H1 (cell line): ENCODE results near the gene TAS1R1. TPM values are rescaled to one million over a fixed set of nuclear protein-coding genes. Genes with fewer than 3 reads are reported as not detected.

Experiments
- CTCF ChIA-PET: fragments of 300-600 bp; sonication (Branson Sonifier 250); formaldehyde crosslinking; loops from one replicate; lab custom pipeline; 2021; ENCODE audit not compliant: partially characterized antibody; lab: Charles Lee
- POLR2A ChIA-PET: fragments of 300-600 bp; sonication (Branson Sonifier 250); formaldehyde crosslinking; loops from one replicate; lab custom pipeline; 2021; ENCODE audit warnings: inconsistent platforms; ENCODE audit not compliant: partially characterized antibody; lab: Charles Lee
- DNase-seq, 2 experiments: peaks; one replicate each; pipeline versions ENCODE4 v3.0.0 to v3.0.0-alpha.2; 2010 to 2022; ENCODE audit warnings: low spot score in 2 of 2, low read depth in 1 of 2, mixed read lengths in 1 of 2
- FAIRE-seq: peaks from 2 replicates; lab custom pipeline; 2011; peaks lifted over from hg19 to GRCh38; lab: Jason Lieb, UNC
- H2AFZ ChIP-seq: 2 replicates; pipeline ENCODE4 v1.8.1; 2012; ENCODE audit warnings: low read length, inconsistent platforms
- H2AK5ac ChIP-seq: 2 replicates; pipeline ENCODE4 v1.6.1; 2013; ENCODE audit warnings: low read depth, low read length
- H2BK120ac ChIP-seq: replicated peaks from 2 replicates; pipeline ENCODE3; 2013; ENCODE audit warnings: low read depth, low read length, inconsistent platforms
- H2BK12ac ChIP-seq: 2 replicates; pipeline ENCODE4 v1.6.1; 2013; ENCODE audit warnings: low read depth, low read length
- H2BK15ac ChIP-seq: 2 replicates; pipeline ENCODE4 v1.6.1; 2013; ENCODE audit warnings: low read length
- H2BK20ac ChIP-seq: 2 replicates; pipeline ENCODE4 v1.6.1; 2013; ENCODE audit warnings: low read length
- H2BK5ac ChIP-seq: 2 replicates; pipeline ENCODE4 v1.6.1; 2013; ENCODE audit warnings: low read depth, low read length
- H3K14ac ChIP-seq: 2 replicates; pipeline ENCODE4 v1.6.1; 2013; ENCODE audit warnings: inconsistent platforms; ENCODE audit not compliant: insufficient read length
- H3K18ac ChIP-seq: 2 replicates; pipeline ENCODE4 v1.6.1; 2013; ENCODE audit warnings: low read length; ENCODE audit errors: extremely low read depth
- H3K23ac ChIP-seq: 2 replicates; pipeline ENCODE4 v1.6.1; 2013; ENCODE audit warnings: inconsistent platforms; ENCODE audit not compliant: insufficient read length
- H3K23me2 ChIP-seq: 2 replicates; pipeline ENCODE4 v1.6.1; 2013; ENCODE audit warnings: low read depth, low read length
- H3K27ac ChIP-seq: 2 replicates; pipeline ENCODE4 v1.6.1; 2011; ENCODE audit warnings: low read depth, low read length, inconsistent platforms
- H3K27me3 ChIP-seq, 4 experiments: replicated peaks in 1 of 4; 1 replicate in 1 of 4; 2 replicates in 3 of 4; pipeline versions ENCODE4 v1.6.1 to v1.8.1; 2011 to 2013; ENCODE audit warnings: low read length in 3 of 4, mild to moderate bottlenecking in 3 of 4, inconsistent platforms in 2 of 4, mixed read lengths in 2 of 4, moderate library complexity in 1 of 4; ENCODE audit not compliant: control insufficient read depth in 3 of 4, insufficient read depth in 3 of 4; ENCODE audit errors: extremely low read depth in 1 of 4
- H3K36me3 ChIP-seq, 4 experiments: 2 replicates each; pipeline versions ENCODE4 v1.6.1 to v1.8.1; 2011 to 2013; ENCODE audit warnings: mild to moderate bottlenecking in 4 of 4, low read length in 3 of 4, moderate library complexity in 2 of 4, control low read depth in 1 of 4, inconsistent platforms in 1 of 4; ENCODE audit not compliant: insufficient read depth in 4 of 4, control insufficient read depth in 2 of 4
- H3K4ac ChIP-seq: replicated peaks from 2 replicates; pipeline ENCODE3; 2013; ENCODE audit warnings: low read length, low read depth, mixed read lengths, inconsistent platforms; ENCODE audit not compliant: insufficient read length
- H3K4me1 ChIP-seq, 4 experiments: replicated peaks in 1 of 4; 1 replicate in 1 of 4; 2 replicates in 3 of 4; pipeline versions ENCODE4 v1.6.1 to v1.8.1; 2011 to 2013; ENCODE audit warnings: low read length in 3 of 4, inconsistent platforms in 2 of 4, mixed read lengths in 1 of 4; ENCODE audit not compliant: insufficient read depth in 4 of 4, control insufficient read depth in 3 of 4
- H3K4me2 ChIP-seq, 2 experiments: 2 replicates each; pipeline versions ENCODE4 v1.6.1 to v1.8.1; 2011 to 2013; ENCODE audit warnings: low read depth in 2 of 2, low read length in 2 of 2, control low read depth in 1 of 2, inconsistent platforms in 1 of 2, mild to moderate bottlenecking in 1 of 2; ENCODE audit not compliant: insufficient read depth in 1 of 2
- H3K4me3 ChIP-seq, 4 experiments: fragments of 200-600, 300-600 bp in 1 of 4; sonication (generic), shearing (Covaris generic), sonication (Bioruptor Twin) in 1 of 4; 2 replicates each; pipeline versions ENCODE4 v1.5.1 to v1.8.1; 2011 to 2016; ENCODE audit warnings: low read length in 4 of 4, low read depth in 3 of 4, control low read depth in 2 of 4, inconsistent platforms in 2 of 4, mild to moderate bottlenecking in 2 of 4, mixed read lengths in 1 of 4, moderate library complexity in 1 of 4; ENCODE audit not compliant: insufficient read depth in 2 of 4; ENCODE audit errors: extremely low read depth in 1 of 4
- H3K56ac ChIP-seq: replicated peaks from 2 replicates; pipeline ENCODE3; 2013; ENCODE audit warnings: low read depth, mild to moderate bottlenecking, mixed read lengths, low read length, inconsistent platforms; ENCODE audit not compliant: insufficient read length
- H3K79me1 ChIP-seq: 2 replicates; pipeline ENCODE4 v1.6.1; 2013; ENCODE audit warnings: low read depth, low read length, control low read depth
- H3K79me2 ChIP-seq, 2 experiments: 2 replicates each; pipeline versions ENCODE4 v1.6.1 to v1.8.1; 2012 to 2013; ENCODE audit warnings: low read length in 2 of 2, mild to moderate bottlenecking in 2 of 2, inconsistent platforms in 1 of 2; ENCODE audit not compliant: insufficient read depth in 2 of 2, control insufficient read depth in 1 of 2
- H3K9ac ChIP-seq, 4 experiments: replicated peaks in 1 of 4; 1 replicate in 1 of 4; 2 replicates in 3 of 4; pipeline versions ENCODE4 v1.6.1 to v1.8.1; 2011 to 2013; ENCODE audit warnings: low read depth in 3 of 4, low read length in 3 of 4, control low read depth in 2 of 4, mild to moderate bottlenecking in 2 of 4, moderate library complexity in 2 of 4, inconsistent platforms in 1 of 4; ENCODE audit errors: extremely low read depth in 1 of 4
- H3K9me3 ChIP-seq, 2 experiments: 2 replicates each; pipeline versions ENCODE4 v1.6.1 to v1.8.1; 2012 to 2013; ENCODE audit warnings: mild to moderate bottlenecking in 2 of 2, moderate library complexity in 2 of 2, control low read depth in 1 of 2, inconsistent platforms in 1 of 2, low read depth in 1 of 2, low read length in 1 of 2, mixed read lengths in 1 of 2; ENCODE audit not compliant: insufficient read depth in 2 of 2
- H4K20me1 ChIP-seq, 2 experiments: replicated peaks in 1 of 2; 2 replicates each; pipeline versions ENCODE3 to v1.8.1; 2011 to 2013; ENCODE audit warnings: inconsistent platforms in 2 of 2, low read length in 2 of 2, mild to moderate bottlenecking in 1 of 2; ENCODE audit not compliant: insufficient read depth in 2 of 2, control insufficient read depth in 1 of 2
- H4K5ac ChIP-seq: 2 replicates; pipeline ENCODE4 v1.6.1; 2013; ENCODE audit warnings: low read length, low read depth, mixed read lengths, inconsistent platforms; ENCODE audit not compliant: insufficient read length
- H4K8ac ChIP-seq: 2 replicates; pipeline ENCODE4 v1.8.0; 2013; ENCODE audit warnings: mild to moderate bottlenecking, moderate library complexity, low read length, inconsistent platforms; ENCODE audit not compliant: insufficient read depth; ENCODE audit errors: extremely low read depth
- H4K91ac ChIP-seq: replicated peaks from 2 replicates; pipeline ENCODE3; 2013; ENCODE audit warnings: low read length, mixed read lengths, inconsistent platforms; ENCODE audit not compliant: insufficient read length
- USF2 ChIP-seq: IDR thresholded peaks from 2 replicates; pipeline ENCODE4 v1.6.1; 2011; ENCODE audit warnings: low read length, improper control_type of control experiment
- WGBS, 2 experiments: shearing (Covaris generic) in 1 of 2; methylation state at CpG; one replicate each; pipeline versions ENCODE4 v1.1.6 to v1.1.7; 2013 to 2015; ENCODE audit warnings: low lambda C conversion rate in 2 of 2, mixed read lengths in 2 of 2, inconsistent platforms in 1 of 2, low coverage in 1 of 2, missing lambda C conversion rate in 1 of 2; ENCODE audit not compliant: insufficient replicate concordance in 2 of 2, insufficient coverage in 1 of 2, insufficient read length in 1 of 2; ENCODE audit errors: extremely low coverage in 1 of 2, missing lambda C conversion rate in 1 of 2; 5-methylcytosine and 5-hydroxymethylcytosine counted together
- polyA plus RNA-seq, 7 experiments: library from polyadenylated mRNA; depleted of rRNA in 3 of 7; stranded (reverse) in 5 of 7; unstranded in 2 of 7; fragments of >200 nt in 5 of 7; fragments of 200-250 nt in 2 of 7; gene quantifications; 1 replicate in 5 of 7; 2 replicates in 1 of 7; 4 replicates in 1 of 7; pipeline versions ENCODE4 v1.2.1 to v1.2.3, GENCODE V29; 2011 to 2013; ENCODE audit warnings: missing spikeins in 2 of 7, mixed read lengths in 2 of 7
- total RNA-seq: library from RNA; stranded (reverse); fragmentation: NEBNext Ultra II Directional; extraction: Animal tissue kit (Norgen Biotek cat#: 25700); gene quantifications from 2 replicates; pipeline ENCODE4 v1.2.1, GENCODE V29; 2021

TAS1R1 gene
- total and polyA plus RNA-seq, 2 of the 8 experiments (the other 6 are each of a cell fraction or from before 2014, with no cell fraction given) = 0.26 TPM; not detected in 1

GRCh38 chr1:6593810-6594209 is 38.7 kb downstream of the TAS1R1 start:
- Histone ChIP-seq H3K79me1 (no peaks in the 10 kb centered on the region), H3K4me1 (no peaks in the 10 kb centered on the region), H2AK5ac (no peak overlapping the region), H2BK20ac (no peak overlapping the region), H4K5ac (no peak overlapping the region), H3K27me3 (no peaks in the 10 kb centered on the region), H4K91ac (no peak overlapping the region), H3K56ac (no peak overlapping the region), H3K4me3 (no peak overlapping the region), H3K9me3 (no peaks in the 10 kb centered on the region), H2BK15ac (no peak overlapping the region), H4K20me1 (peaks cover 14 to 40% of the 10 kb centered on the region in 2 experiments), H3K23ac (no peak overlapping the region), H3K36me3 (peaks cover 4 to 51% (median 32%) of the 10 kb centered on the region in 4 experiments), H3K18ac (no peak overlapping the region), H2BK120ac (no peak overlapping the region), H3K4me2 (no peak overlapping the region), H3K9ac (no peak overlapping the region; a peak in 2 of 7 replicates), H3K27ac (no peak overlapping the region), H3K4ac (no peak overlapping the region), H3K79me2 (peaks cover 0 to 20% of the 10 kb centered on the region in 2 experiments; a peak in 1 of 4 replicates), H3K14ac (no peak overlapping the region), H2AFZ (no peak overlapping the region), H2BK5ac (no peak overlapping the region), H2BK12ac (no peak overlapping the region), H3K23me2 (no peaks in the 10 kb centered on the region), H4K8ac (no peak overlapping the region)
- no peak for DNase-seq
- CTCF ChIA-PET = interaction anchor here (0.7 to 1.7 kb wide), 5 partner anchors 12 to 122 kb away, joined by 3 to 4 read pairs (median 4); no protein-coding TSS in a partner anchor
- no peak for FAIRE-seq
- no peak for TF ChIP-seq USF2
- 96% methylated on average over 15 of the region's 15 CpGs; no CpG with 5 or more reads in 1 of the 2 experiments for WGBS, 2 experiments
- POLR2A ChIA-PET = interaction anchor here (0.7 to 17.4 kb wide), 2 partner anchors 6 to 13 kb away, joined by 3 to 196 read pairs; partner anchors contain the start of gene KLHL21
